GM12873 (cell line): Measurements from ENCODE around the gene BTBD18.

Source experiments
- TF ChIP-seq, protein P1 (sequence below): IDR thresholded peaks from 2 replicates; pipeline ENCODE4 v1.5.1; 2012; ENCODE audit warnings: low read depth, mild to moderate bottlenecking, moderate library complexity, low read length, control low read depth; ENCODE audit not compliant: insufficient read depth; ENCODE audit errors: missing control alignments

The BTBD18 gene

DNA sequence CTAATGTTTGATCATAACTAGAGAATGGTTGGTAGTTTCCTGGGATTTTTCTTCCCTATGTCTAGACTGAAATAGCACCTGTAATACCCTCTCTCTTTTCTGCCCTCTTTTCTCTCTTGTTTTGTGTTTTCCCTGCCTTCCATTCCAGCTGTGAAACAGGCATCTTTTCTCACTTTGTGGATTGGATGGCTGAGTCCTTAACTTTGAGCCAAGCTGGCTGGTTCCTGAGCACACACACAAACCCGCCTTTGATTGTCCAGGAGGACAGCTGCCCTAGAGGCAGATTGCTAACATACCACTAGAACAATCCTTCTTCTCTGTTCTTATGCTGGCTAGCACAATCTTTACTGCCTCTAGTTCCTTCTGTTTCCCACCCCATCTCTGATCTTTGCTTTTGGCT, 27.7 kb upstream of the BTBD18 start:
- TF ChIP-seq, protein P1, sequence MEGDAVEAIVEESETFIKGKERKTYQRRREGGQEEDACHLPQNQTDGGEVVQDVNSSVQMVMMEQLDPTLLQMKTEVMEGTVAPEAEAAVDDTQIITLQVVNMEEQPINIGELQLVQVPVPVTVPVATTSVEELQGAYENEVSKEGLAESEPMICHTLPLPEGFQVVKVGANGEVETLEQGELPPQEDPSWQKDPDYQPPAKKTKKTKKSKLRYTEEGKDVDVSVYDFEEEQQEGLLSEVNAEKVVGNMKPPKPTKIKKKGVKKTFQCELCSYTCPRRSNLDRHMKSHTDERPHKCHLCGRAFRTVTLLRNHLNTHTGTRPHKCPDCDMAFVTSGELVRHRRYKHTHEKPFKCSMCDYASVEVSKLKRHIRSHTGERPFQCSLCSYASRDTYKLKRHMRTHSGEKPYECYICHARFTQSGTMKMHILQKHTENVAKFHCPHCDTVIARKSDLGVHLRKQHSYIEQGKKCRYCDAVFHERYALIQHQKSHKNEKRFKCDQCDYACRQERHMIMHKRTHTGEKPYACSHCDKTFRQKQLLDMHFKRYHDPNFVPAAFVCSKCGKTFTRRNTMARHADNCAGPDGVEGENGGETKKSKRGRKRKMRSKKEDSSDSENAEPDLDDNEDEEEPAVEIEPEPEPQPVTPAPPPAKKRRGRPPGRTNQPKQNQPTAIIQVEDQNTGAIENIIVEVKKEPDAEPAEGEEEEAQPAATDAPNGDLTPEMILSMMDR, result no peak

DNA sequence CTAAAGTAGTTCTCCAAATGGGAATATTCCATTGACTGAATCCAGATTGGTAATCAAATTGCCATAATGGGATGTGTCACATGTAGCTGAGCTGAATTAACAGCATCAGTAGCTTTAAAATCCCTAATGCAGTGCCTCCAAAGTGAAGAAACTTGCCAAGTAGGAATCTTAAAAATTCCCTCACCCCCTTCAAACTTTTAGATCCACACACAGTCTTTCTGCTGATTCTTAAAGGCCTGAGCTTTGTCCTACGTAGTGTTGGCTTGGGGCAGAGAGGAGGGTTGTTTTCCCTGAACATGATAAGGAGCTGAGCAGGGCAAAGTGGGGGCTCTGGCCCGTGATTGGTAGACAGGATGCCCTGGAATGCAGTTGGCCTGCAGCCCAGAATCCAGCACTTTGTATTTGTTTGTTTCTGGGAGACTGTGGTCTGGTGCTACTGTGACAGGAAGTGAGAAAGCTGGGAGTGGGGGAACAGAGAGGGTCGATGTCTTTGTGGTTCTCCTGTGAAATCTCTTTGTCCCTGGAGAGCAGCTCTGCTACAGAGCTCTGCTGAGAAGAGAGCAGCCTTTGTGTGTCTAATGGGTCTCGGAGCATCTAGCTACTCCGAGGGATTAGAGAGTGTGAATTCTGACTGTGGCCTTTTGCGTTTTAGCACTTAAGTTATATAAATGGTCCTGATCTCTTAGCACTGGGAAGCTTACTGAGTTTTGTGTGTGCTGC, 26.9 kb upstream of the BTBD18 start:
- TF ChIP-seq, protein P1, result no peak

DNA sequence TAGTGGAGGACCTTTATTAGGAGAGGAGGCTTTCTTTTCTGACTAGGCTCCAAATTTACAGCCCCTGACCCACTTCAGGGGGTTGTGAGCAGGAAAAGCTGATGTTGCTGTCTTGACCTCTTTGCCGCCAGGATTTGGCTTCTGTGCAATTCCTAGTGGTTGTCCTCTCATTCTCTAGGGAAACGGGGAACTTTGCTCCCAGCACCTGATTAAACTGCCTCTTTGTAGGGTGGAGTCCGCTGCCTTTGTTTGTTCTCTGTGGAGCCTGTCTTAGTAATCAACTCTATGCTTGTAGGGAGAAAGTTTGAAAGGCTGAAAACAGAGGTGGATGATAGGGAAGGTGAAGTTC, 26.3 kb upstream of the BTBD18 start:
- TF ChIP-seq, protein P1, result no peak

DNA sequence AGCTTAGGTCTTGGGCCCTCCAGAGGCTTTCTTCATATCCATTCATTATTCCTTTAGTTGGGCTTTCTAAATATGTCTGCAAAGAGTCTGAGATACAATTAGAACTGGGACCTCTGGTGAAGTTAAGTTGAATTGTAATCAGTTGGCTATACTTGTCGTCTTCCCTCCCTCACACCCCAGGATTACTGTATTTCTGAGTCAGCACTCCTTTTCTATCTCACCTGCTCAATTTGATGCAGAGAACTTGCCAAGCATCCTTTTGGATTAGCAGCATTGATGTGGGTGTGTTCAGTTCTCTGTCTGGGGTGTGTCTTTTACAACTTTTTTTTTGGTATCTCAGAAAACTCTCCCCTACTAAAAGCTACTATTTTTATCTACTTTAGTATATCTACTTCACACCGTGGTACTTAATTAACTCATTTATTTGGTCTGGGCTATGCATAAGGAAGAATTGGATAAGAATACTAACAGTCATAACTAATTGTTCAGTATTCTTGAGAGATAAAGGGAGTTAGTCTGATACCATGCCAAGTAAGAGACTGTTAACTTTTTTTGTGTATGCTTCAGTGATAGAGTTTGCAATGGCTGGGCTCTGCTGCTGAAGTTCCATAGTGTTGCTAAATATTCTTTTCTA, 25.1 kb upstream of the BTBD18 start:
- TF ChIP-seq, protein P1, result no peak

DNA sequence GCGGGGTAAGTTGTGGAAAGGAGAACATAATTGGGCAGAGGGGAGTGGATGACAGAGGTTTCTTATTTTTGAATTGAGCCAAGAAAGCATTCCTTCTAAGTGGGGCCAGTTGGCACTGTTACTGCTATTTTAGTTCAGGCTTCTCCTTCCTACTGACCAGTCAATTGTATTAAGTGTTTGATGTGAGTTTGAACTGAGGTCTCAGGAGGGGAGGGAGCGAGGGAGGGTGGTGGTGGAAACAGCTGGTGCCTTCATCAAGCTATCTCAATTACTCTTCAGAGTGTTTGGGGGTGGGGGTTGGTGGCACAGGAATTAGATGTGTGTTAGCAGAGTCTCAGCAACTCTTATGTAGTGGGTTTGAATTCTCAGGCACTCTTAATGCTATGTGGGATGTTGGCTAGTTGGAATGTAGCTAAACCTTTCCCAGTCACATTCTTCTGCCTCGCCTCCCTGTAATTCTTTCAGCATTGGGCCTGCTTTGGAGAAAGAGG, 24.5 kb upstream of the BTBD18 start:
- TF ChIP-seq, protein P1, result no peak

DNA sequence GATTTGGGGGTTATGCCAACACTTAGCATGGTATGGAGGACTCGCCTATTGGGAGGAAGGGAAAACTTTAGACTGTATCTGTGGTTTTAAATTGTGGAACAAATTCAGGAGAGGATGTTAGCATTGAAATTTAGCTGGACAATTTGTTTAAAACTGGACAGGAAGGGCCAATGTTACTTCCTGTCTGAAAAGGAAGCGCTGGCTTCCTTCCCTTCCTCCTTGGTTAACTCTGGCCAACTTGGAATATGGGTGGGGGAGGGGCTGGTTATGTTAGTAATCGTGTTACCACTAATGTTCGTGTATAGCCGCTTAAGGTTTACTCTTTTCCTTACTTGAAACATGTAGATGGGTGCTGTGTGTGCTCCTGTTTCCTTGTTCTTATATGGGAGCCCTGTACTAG, 23.9 kb upstream of the BTBD18 start:
- TF ChIP-seq, protein P1, result no peak

DNA sequence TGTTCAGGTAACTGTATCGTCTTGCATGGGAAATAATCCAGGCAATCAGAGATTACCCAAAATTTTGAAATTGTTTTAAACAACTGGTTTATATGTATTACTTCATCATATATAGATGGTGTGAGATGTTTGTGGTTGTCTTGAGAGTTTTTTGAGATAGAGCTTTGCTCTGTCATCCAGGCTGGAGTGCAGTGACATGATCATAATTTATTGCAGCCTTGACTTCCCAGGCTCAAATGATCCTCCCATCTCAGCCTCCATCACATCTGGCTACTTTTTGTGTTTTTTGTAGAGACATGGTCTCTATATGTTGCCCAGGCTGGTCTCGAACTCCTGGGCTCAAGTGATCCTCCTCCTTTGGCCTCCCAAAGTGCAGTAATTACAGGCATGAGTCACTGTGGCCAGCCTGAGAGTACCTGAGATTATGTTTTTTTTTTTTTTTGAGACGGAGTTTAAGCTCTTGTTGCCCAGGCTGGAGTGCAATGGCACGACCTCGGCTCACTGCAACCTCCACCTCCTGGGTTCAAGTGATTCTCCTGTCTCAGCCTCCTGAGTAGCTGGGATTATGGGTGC, 21.5 kb upstream of the BTBD18 start:
- TF ChIP-seq, protein P1, result no peak
